ENCODE measurements around the gene DDX60.
A peak's percentile ranks its signal among the peaks of the same experiment; 100 is the strongest.
"Not testable (repeated sequence)": the region's sequence is repeated elsewhere in the genome, so short reads cannot be mapped to it uniquely, and the experiment has no call there.

Gene DDX60, protein sequence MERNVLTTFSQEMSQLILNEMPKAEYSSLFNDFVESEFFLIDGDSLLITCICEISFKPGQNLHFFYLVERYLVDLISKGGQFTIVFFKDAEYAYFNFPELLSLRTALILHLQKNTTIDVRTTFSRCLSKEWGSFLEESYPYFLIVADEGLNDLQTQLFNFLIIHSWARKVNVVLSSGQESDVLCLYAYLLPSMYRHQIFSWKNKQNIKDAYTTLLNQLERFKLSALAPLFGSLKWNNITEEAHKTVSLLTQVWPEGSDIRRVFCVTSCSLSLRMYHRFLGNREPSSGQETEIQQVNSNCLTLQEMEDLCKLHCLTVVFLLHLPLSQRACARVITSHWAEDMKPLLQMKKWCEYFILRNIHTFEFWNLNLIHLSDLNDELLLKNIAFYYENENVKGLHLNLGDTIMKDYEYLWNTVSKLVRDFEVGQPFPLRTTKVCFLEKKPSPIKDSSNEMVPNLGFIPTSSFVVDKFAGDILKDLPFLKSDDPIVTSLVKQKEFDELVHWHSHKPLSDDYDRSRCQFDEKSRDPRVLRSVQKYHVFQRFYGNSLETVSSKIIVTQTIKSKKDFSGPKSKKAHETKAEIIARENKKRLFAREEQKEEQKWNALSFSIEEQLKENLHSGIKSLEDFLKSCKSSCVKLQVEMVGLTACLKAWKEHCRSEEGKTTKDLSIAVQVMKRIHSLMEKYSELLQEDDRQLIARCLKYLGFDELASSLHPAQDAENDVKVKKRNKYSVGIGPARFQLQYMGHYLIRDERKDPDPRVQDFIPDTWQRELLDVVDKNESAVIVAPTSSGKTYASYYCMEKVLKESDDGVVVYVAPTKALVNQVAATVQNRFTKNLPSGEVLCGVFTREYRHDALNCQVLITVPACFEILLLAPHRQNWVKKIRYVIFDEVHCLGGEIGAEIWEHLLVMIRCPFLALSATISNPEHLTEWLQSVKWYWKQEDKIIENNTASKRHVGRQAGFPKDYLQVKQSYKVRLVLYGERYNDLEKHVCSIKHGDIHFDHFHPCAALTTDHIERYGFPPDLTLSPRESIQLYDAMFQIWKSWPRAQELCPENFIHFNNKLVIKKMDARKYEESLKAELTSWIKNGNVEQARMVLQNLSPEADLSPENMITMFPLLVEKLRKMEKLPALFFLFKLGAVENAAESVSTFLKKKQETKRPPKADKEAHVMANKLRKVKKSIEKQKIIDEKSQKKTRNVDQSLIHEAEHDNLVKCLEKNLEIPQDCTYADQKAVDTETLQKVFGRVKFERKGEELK (N-terminal part only)

DNA sequence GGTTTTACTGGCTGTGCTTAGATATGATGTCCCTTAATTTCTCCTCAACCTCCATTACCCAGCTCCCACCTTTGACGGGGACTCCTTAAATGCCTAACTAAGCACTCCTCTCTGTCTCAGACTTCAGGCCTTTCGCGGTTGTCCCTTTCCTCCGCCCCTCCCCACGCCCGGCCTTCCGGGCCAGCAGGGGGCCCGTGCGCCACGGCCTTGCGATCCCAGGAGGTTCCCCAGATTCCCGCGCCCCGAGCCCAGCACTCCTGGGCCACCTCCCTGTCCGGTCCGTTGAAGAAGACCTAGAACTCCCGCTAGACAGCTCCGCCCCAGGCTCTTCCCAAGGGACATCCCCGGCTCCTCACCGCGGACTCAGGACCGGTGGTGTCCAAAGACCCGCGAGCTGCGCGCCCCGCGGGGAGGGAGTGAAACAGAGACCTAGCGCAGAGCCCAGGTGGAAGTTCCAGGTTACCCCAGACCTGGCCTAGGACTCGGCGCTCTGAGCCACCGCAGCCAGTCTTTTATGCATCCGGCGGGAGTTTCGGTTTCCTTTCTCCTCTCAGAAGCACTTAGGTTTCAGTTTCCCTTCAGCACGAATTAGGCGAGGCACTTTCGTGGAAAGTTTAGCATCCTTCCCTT, at the start of gene DDX60:
Gene DDX60 (minus strand): TSS at position 487 of the 630 bp plus-strand sequence. CDS start 7,493 bp downstream, outside the sequence.
- DNase-seq (ENCODE audit: low spot score) = peak; percentile 75

DNA sequence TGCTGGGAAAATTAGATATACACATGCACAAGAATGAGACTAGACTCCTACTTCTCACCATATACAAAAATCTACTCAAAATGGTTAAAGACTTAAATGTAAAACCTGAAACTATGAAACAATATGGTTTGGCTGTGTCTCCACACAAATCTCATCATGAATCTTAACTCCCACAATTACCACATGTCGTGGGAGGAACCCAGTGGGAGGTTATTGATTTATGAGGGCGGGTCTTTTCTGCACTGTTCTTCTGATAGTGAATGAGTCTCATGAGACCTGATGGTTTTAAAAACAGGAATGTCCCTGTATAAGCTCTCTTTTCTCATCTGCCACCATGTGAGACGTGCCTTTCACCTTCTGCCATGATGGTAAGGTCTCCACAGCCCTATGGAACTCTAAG, 48.5 kb upstream of the DDX60 start:
- no peak for DNase-seq (ENCODE audit: low spot score)

DNA sequence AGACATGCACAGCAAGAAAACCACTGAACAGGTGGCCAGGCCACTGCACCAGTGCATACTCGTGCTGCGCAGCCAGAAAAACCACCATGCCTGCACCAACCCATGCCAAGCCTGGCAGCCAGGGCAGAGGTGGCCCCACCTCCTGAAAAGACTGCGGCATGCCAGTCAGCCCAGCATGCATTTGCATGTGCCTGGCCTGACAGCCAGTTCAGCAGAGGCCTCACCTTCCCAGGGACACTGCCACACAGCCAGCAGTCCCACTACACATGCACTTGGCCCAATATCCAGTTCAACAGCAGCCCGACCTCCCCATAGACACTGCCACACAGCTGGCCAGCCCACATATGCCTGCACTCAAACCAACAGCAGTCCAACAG, 43.5 kb upstream of the DDX60 start:
- DNase-seq (ENCODE audit: low spot score) = no peak

DNA sequence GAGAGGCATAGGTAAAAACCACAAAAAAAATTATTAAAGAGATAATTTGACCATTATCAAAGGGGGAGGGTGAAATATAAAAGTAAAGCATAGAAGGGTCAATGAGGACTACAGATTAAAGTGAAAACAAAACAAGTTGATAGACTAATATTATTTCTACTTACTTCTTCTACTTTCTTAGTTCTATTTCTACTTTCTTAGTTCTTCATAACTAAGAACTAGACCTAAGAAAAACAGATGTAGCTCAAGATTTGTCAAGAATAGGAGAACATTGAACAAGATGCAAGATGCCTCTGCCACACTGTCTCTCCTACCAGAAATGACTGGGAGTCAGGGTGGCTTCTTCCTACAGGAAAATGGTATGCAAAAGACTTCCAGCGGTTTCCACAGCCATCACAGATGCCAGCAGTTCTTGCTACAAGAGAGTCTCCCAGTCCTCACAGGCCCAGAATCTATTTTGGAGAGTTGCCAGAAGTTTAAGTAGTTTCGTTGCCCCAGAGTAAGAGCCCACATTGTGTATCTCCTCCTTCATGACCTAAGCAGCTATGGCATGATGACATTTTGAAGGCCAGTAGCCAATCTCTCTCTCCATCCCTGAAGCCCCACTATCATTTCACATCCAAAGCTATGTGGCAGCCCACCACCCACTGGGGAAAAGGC, 42.9 kb upstream of the DDX60 start:
- no peak for DNase-seq (ENCODE audit: low spot score)

DNA sequence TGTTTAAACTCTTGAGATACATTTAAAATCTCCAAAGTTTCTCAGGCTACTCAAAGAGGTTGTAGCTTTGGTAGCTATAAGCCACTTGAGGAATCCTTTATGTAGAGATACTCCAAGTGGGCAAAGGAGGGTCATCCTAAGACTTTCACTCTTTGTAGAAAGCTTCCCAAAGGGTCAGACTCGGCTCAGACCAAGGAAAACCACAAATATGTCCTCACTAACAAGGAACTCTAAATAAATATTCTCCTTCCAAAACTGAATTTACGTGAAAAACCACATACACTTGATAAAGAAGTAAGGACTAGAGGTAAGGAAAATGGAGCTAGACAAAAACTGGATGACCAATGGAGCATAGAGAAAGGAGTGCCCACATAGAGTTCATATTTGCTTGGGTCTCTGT, 41.7 kb upstream of the DDX60 start:
- no peak for DNase-seq (ENCODE audit: low spot score)

DNA sequence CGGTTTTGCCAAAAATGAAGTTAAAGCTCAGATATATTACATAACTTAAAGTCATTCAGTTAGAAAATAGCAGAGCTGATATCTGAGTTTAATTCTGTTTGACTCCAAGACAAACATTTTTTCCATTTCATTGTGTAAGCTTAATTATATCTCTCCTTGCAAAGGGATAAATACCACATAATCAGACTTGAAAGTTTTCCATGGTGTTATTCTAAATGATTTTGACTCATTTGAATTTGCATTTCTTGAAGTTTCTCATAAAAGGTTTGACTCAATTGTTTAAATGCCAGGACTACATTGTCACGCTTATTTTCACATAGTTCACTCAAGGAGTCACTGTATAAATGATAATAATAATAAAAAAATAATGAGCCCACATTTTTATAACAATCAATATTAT, 39.4 kb upstream of the DDX60 start:
- no peak for DNase-seq (ENCODE audit: low spot score)

DNA sequence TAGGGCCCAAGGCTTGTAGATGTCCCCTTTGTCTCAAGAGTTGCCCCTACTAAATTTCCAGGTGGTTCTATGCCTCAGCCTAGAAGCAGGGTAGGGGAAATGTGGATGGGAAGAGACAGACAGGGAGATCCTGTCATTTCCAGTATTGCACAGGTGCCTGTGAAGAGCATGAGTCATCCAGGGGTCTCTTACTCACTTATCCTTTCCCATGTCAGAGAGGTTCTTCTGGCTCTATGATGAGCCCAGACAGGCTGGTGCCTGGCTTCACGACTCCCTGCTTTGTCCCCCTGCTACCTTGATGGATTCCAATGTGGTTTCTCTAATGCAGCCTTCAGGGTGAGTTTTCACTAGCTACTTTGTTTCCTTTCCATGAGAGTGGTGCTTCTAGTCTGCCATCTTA, 35.2 kb upstream of the DDX60 start:
- no peak for DNase-seq (ENCODE audit: low spot score)

DNA sequence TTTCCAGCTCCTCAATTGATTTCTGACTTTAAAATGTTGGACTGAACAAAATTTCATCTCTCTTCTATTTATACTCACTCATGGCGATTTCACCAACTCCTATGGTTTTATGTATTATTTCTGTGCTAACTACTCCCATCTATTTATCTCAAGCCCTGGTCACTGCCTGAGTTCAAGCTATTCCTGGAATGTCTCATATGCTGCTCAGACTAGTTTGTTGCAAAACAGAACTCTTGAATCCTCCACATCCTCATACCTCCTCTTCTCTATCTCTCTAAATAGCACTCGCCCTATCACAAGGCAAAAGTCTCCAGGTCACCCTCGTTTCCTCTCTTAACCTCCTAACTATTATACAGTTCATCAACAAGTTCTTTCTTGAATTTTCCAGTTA, 19.0 kb upstream of the DDX60 start:
- DNase-seq (ENCODE audit: low spot score) = no peak

DNA sequence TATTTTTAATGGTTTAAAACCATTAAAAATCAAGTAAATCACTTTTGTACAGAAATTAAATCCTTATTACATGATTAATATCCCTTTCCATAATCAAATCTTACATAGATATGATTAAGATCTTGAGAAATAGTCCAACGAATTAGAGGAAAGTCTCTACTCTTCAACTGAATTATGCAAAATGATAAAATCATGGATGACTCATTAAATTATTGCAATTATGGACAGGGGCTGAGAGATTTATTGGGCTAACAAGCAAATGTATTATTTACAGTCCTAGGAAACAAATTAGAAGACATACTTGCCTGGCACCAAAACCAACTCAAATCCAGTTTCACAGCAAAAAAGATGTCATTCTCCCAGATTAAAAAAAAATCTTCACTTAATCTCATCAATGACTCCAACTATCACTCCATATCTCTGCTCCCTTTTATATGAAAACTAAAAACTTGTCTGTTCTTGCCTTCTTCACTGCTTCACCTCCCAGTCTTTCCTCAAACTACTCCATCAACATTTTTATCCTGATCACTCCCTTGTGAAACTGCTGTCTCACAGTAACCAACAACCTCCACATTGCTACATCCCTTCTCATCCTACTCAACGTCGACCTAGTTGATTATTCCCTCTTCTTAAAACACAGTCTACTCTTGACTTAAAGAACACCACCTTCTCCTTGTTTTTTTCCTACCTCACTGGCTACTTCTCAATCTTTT, 18.4 kb upstream of the DDX60 start:
- DNase-seq (ENCODE audit: low spot score) = no peak

DNA sequence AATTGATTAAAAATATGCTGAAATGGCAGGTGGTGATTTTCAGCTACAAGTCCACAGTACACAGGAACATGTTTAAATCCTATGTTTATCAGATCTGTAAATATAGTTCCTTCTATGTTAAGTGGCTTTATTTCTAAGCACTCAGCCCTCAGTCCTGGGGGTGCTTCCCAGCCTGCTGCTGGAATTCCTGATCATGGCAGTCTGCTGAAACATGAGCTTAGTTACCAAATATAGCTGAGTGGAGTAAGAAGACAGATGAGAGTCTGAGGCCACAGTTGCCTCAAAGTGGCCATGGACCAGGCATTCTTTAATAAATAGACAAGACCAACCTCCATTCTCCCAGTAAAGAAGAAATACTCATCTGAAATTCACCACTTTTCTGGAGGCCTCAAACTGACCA, 17.1 kb upstream of the DDX60 start:
- DNase-seq (ENCODE audit: low spot score) = no peak

DNA sequence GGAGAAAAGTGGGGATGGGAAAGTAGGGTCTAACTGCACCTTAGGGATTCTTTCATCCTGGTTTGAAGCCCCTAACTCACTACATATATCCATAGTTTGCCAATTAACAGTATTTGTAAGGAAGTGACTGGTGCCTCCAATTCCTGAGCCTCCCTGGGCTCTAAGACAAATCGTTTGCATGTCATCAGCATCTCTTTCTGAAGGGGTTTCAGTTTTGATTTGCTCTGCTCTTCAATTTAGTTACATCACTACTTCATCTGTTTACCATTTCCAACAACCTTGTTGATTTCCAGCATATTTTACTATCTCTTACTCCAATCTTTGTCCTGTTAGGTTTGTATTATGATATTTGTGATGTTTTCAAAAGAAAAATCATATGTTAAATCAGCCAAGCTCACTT, 15.5 kb upstream of the DDX60 start:
- DNase-seq (ENCODE audit: low spot score) = no peak

DNA sequence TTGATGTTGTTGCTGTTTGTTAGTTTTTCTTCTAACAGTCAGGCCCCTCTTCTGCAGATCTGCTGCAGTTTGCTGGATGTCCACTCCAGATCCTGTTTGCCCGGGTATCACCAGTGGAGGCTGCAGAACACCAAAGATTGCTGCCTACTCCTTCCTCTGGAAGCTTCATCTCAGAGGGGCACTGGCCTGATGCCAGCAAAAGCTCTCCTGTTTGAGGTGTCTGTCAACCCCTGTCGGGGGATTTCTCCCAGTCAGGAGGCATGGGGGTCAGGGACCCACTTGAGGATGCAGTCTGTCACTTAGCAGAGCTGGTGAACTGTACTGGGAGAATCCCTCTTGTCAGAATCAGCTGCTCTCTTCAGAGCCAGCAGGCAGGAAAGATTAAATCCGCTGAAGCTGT, 12.0 kb upstream of the DDX60 start:
- DNase-seq (ENCODE audit: low spot score) = not testable (repeated sequence)

DNA sequence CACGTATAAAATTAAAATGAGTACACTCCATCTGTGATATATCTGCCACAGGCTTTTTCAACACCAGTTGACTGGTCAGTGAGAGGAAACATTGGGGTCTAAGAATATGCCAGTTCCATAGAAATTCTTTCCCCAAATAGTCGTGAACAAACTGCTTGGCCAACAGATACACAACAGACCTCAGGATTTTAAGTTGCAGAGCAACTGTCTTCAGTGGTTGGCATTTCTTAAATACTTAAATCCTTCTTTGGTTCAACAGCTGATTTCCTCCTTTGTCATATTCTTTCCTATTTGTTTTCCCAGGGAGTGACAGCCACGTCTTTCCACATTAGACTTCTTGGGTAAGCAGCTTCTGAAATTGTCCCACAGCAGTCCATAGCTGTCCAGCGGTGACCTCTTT, 7.0 kb upstream of the DDX60 start:
- DNase-seq (ENCODE audit: low spot score) = no peak

DNA sequence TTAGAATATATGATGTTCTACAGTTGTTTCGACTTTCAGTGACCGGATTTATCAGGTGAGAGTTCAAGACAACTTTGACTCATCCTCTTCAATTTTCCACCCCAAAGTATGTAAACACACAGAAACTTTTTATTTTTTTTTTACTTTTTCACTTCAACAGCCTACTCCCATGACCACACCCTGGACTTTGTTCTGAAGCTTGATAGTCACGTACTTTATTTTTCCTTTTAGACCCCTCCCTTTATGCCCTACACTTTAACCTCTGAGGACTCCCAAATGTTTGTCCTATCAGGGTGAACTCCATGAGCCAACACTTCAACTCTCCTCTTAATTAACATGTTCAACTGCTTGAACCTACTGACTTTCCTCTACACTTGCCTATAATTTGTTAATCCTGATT, 2.5 kb upstream of the DDX60 start:
- DNase-seq (ENCODE audit: low spot score) = peak; percentile 15

DNA sequence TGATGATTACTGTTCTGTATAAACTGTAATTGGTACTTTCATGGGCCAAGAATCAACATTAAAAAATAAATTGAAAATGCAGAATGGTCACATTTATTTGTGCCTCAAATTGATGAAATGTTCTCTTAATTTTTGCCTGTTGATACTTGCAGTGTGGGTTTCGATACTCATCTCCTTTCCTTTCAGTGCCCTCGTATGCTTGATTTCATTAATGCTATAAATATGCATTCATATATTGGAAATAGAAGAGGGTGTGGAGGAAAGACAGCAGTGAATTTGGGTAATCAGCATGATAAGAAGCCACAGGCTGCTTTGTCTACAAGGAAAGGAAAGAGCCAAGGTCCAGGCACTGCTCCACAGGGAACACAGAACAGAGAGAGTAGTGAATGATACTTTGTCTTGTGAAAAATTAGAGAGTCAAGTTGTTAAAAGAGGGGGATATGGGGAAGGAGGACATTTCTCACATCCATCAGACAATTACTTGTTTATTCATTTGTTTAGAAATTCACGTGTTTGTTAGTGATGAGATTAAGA, 1.0 kb upstream of the DDX60 start:
- DNase-seq (ENCODE audit: low spot score) = no peak

DNA sequence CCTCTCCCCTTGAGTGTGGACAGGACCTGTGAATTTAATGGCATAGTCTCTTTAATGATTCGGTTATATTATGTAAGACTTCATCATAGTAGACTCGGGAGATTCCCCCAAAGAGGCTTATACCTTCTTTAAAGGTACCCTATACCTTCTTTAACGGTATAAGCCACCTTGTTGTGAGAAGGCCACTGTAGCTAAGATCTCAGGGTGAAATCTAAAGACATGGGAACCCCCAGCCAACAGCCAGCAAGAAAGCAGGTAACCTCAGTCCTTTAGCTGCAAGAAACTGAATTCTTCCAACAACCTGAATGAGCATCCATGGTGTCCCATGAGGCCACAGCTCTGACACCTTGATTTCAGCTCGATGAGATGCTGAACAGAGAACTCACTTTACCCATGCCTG, 931 bp downstream of the DDX60 start:
- DNase-seq (ENCODE audit: low spot score) = no peak

DNA sequence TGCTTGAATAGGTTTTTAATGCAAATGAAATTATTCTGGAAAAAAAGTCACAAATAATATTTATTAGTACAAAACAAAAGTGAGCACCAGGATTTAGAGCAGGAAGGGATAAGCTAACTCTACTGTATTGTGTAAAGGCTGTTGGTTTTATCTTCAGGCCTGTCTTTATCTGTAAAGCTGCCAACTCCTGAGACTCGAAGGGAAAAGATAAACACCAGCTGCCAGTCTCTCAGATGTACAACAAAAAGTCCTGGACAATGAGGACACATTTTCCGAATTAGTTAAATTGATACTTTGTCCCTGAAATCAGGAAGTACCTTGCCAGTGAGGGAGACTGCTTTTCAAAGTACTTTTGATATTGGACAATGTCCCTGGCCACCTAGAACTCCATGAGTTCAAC, 8.8 kb downstream of the DDX60 start:
- peak; percentile 26 for DNase-seq (ENCODE audit: low spot score)

DNA sequence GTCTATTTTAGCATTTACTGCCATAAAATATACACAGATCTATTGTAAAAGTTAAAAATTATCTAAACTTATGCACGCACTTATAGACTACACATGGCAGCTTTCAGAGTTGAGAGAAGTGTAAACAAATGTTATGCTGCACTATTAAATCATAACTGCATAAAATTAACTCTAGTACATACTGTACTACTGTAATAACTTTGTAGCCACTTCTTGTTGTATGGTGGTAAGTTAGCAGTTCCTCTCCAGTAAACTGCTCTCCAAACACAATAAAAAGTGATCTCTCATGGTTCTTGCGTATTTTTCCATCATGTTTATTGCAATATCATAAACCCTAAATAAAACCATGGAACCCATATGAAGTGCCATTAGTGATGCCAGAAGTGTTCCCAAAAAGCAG, 9.6 kb downstream of the DDX60 start:
- DNase-seq (ENCODE audit: low spot score) = no peak

DNA sequence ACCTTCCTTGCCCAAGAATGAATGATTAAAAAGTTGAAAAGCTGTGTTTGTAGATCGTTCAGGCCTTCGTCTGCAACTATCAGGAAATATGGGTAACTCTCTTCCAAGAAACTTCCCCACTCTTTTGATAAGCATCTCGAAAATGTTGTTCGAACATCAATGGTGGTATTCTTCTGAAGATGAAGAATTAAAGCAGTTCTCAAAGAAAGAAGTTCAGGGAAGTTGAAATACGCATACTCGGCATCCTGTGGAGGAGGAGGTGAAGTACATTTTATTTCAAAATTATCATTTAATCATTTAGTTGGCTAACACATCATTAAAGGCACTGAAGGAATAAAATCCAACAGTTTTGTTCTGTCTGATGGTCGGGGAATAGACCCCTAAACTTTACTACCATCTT, 12.1 kb downstream of the DDX60 start:
- no peak for DNase-seq (ENCODE audit: low spot score)

DNA sequence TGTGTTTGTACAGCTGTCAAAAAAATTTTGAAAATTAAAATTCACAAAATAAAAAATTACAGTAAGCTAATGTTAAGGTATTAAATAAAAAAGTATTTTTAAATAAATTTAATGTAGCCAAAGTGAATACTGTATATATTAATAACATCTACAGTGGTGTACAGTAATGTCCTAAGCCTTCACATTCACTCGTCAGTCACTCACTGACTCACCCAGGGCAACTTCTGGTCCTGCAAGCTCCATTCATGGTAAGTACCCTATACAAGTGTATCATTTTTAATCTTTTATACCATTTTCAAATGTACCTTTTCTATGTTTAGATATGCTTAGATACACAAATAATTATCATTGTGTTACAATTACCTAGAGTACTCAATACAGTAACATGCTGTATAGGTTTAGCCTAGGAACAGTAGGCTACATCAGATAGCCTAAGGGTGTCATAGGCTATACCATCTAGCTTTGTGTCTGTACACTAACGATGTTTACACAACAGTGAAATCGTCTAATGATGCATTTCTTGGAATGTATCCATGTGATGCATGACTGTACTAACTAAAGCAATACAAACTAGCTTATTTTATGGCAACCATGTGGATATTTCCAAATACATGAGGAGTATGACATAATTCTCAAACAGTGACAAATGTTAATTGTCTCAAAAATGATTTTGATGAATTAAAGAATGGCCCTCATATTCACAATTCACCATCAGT, 13.7 kb downstream of the DDX60 start:
- DNase-seq (ENCODE audit: low spot score) = no peak
